ENCODE measurements around the gene GUK1. TPM values are rescaled to one million over a fixed set of nuclear protein-coding genes. Genes with fewer than 3 reads are reported as not detected.

GUK1 gene
- total and polyA plus RNA-seq, 2 experiments from 2014 or later = 87.5 to 121 TPM

DNA sequence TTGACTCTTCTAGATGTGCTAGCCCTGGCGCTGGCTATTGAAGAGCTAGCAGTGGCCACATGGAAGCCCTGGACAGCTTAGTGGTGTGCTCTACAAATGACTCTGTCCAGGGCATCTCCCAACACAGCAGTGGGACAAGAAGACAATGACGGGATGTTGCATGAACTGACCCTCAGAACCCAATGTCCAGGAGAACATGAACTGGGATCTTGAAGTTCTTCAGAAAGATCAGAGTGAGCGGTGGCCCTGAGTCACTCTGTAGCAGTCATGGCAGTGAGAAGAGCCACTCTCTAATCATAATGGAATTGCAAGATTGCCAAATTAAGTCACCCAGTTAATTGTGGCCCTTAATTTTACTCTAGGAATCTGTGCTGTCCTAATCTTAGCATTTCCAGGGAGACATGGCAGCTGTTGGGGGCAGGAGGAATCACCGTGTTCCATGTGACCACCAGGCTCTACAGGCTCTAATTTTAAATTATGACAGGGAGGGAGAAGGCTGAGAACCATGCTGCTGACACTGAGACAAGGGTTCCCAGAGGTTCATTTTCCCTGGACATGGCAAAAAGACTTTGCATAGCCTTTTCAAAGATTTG is 57.6 kb downstream of the GUK1 start:
- Histone ChIP-seq H2AFZ (no peak overlapping the region), H3K9me2 (ENCODE audit: insufficient read depth) (no peaks in the 10 kb centered on the region), H3K27me3 (ENCODE audit: insufficient read depth) (peaks cover 5% of the 10 kb centered on the region; the same call in 1 of the 2 replicates), H3K4me3 (no peak overlapping the region), H3K4me1 (ENCODE audit: insufficient read depth) (no peaks in the 10 kb centered on the region), H4K20me1 (replicated peaks; ENCODE audit: insufficient read depth) (no peaks in the 10 kb centered on the region), H3F3A (replicated peaks; ENCODE audit: low read depth) (no peaks in the 10 kb centered on the region), H3K4me2 (no peak overlapping the region), H3K79me2 (replicated peaks; ENCODE audit: insufficient read depth) (no peaks in the 10 kb centered on the region), H3K27ac (ENCODE audit: low read depth) (no peak overlapping the region), H3K36me3 (ENCODE audit: insufficient read depth) (no peaks in the 10 kb centered on the region)
- H3K27me3 Mint-ChIP-seq (ENCODE audit: insufficient read depth, low read depth, poor library complexity) = no peaks in the 10 kb centered on the region
- ATAC-seq = no peak
- no peaks in the 10 kb centered on the region for H3K4me1 Mint-ChIP-seq
- TF ChIP-seq ETS1 (IDR thresholded peaks at IDR 0.05) (no peak), STAT1 (IDR thresholded peaks at IDR 0.05; ENCODE audit: unreplicated experiment) (no peak), EZH2 (IDR thresholded peaks at IDR 0.05; ENCODE audit: low read depth, unreplicated experiment) (no peak), EZH2phosphoT487 (IDR thresholded peaks at IDR 0.05; ENCODE audit: unreplicated experiment) (no peak), CREB1 (CRISPR knock-in tag; IDR thresholded peaks at IDR 0.05; ENCODE audit: low read depth) (no peak), ZNF331 (CRISPR knock-in tag; IDR thresholded peaks at IDR 0.05; ENCODE audit: low read depth) (no peak), ZNF114 (CRISPR knock-in tag; IDR thresholded peaks at IDR 0.05) (no peak), NANOG (IDR thresholded peaks at IDR 0.05; ENCODE audit: borderline replicate concordance) (no peak), JUNB (IDR thresholded peaks at IDR 0.05; ENCODE audit: unreplicated experiment) (no peak), POLR2AphosphoS5 (IDR thresholded peaks at IDR 0.05; ENCODE audit: low read depth) (no peak)
- TF ChIP-seq, protein P1, sequence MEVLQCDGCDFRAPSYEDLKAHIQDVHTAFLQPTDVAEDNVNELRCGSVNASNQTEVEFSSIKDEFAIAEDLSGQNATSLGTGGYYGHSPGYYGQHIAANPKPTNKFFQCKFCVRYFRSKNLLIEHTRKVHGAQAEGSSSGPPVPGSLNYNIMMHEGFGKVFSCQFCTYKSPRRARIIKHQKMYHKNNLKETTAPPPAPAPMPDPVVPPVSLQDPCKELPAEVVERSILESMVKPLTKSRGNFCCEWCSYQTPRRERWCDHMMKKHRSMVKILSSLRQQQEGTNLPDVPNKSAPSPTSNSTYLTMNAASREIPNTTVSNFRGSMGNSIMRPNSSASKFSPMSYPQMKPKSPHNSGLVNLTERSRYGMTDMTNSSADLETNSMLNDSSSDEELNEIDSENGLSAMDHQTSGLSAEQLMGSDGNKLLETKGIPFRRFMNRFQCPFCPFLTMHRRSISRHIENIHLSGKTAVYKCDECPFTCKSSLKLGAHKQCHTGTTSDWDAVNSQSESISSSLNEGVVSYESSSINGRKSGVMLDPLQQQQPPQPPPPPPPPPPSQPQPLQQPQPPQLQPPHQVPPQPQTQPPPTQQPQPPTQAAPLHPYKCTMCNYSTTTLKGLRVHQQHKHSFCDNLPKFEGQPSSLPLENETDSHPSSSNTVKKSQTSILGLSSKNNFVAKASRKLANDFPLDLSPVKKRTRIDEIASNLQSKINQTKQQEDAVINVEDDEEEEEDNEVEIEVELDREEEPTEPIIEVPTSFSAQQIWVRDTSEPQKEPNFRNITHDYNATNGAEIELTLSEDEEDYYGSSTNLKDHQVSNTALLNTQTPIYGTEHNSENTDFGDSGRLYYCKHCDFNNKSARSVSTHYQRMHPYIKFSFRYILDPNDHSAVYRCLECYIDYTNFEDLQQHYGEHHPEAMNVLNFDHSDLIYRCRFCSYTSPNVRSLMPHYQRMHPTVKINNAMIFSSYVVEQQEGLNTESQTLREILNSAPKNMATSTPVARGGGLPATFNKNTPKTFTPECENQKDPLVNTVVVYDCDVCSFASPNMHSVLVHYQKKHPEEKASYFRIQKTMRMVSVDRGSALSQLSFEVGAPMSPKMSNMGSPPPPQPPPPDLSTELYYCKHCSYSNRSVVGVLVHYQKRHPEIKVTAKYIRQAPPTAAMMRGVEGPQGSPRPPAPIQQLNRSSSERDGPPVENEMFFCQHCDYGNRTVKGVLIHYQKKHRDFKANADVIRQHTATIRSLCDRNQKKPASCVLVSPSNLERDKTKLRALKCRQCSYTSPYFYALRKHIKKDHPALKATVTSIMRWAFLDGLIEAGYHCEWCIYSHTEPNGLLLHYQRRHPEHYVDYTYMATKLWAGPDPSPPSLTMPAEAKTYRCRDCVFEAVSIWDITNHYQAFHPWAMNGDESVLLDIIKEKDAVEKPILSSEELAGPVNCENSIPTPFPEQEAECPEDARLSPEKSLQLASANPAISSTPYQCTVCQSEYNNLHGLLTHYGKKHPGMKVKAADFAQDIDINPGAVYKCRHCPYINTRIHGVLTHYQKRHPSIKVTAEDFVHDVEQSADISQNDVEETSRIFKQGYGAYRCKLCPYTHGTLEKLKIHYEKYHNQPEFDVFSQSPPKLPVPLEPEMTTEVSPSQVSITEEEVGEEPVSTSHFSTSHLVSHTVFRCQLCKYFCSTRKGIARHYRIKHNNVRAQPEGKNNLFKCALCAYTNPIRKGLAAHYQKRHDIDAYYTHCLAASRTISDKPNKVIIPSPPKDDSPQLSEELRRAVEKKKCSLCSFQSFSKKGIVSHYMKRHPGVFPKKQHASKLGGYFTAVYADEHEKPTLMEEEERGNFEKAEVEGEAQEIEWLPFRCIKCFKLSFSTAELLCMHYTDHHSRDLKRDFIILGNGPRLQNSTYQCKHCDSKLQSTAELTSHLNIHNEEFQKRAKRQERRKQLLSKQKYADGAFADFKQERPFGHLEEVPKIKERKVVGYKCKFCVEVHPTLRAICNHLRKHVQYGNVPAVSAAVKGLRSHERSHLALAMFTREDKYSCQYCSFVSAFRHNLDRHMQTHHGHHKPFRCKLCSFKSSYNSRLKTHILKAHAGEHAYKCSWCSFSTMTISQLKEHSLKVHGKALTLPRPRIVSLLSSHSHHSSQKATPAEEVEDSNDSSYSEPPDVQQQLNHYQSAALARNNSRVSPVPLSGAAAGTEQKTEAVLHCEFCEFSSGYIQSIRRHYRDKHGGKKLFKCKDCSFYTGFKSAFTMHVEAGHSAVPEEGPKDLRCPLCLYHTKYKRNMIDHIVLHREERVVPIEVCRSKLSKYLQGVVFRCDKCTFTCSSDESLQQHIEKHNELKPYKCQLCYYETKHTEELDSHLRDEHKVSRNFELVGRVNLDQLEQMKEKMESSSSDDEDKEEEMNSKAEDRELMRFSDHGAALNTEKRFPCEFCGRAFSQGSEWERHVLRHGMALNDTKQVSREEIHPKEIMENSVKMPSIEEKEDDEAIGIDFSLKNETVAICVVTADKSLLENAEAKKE (CRISPR knock-in tag; IDR thresholded peaks at IDR 0.05) = no peak
- TF ChIP-seq, protein P2, sequence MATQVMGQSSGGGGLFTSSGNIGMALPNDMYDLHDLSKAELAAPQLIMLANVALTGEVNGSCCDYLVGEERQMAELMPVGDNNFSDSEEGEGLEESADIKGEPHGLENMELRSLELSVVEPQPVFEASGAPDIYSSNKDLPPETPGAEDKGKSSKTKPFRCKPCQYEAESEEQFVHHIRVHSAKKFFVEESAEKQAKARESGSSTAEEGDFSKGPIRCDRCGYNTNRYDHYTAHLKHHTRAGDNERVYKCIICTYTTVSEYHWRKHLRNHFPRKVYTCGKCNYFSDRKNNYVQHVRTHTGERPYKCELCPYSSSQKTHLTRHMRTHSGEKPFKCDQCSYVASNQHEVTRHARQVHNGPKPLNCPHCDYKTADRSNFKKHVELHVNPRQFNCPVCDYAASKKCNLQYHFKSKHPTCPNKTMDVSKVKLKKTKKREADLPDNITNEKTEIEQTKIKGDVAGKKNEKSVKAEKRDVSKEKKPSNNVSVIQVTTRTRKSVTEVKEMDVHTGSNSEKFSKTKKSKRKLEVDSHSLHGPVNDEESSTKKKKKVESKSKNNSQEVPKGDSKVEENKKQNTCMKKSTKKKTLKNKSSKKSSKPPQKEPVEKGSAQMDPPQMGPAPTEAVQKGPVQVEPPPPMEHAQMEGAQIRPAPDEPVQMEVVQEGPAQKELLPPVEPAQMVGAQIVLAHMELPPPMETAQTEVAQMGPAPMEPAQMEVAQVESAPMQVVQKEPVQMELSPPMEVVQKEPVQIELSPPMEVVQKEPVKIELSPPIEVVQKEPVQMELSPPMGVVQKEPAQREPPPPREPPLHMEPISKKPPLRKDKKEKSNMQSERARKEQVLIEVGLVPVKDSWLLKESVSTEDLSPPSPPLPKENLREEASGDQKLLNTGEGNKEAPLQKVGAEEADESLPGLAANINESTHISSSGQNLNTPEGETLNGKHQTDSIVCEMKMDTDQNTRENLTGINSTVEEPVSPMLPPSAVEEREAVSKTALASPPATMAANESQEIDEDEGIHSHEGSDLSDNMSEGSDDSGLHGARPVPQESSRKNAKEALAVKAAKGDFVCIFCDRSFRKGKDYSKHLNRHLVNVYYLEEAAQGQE (IDR thresholded peaks at IDR 0.05; ENCODE audit: unreplicated experiment) = no peak
- TF ChIP-seq, protein P3, sequence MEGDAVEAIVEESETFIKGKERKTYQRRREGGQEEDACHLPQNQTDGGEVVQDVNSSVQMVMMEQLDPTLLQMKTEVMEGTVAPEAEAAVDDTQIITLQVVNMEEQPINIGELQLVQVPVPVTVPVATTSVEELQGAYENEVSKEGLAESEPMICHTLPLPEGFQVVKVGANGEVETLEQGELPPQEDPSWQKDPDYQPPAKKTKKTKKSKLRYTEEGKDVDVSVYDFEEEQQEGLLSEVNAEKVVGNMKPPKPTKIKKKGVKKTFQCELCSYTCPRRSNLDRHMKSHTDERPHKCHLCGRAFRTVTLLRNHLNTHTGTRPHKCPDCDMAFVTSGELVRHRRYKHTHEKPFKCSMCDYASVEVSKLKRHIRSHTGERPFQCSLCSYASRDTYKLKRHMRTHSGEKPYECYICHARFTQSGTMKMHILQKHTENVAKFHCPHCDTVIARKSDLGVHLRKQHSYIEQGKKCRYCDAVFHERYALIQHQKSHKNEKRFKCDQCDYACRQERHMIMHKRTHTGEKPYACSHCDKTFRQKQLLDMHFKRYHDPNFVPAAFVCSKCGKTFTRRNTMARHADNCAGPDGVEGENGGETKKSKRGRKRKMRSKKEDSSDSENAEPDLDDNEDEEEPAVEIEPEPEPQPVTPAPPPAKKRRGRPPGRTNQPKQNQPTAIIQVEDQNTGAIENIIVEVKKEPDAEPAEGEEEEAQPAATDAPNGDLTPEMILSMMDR (conservative IDR thresholded peaks at IDR 0.05; ENCODE audit: low read depth in 2 of 2) = no peak
- no peak for DNase-seq (ENCODE audit: low spot score)
- no peak overlapping the region for H3K4me3 Mint-ChIP-seq
- H3K27ac Mint-ChIP-seq = no peak overlapping the region
- H3K36me3 Mint-ChIP-seq (ENCODE audit: low read depth) = peaks cover 18% of the 10 kb centered on the region
- peaks cover 31% of the 10 kb centered on the region for H3K9me3 Mint-ChIP-seq

All from GM23338 (cell line).